SH-SY5Y (cell line): ENCODE results near the gene TMEM131.

Experiments
- GATA2 ChIP-seq: IDR thresholded peaks from 2 replicates; pipeline ENCODE4 v1.6.1; 2011; ENCODE audit warnings: mild to moderate bottlenecking, low read depth, low read length
- GATA3 ChIP-seq: IDR thresholded peaks from 2 replicates; pipeline ENCODE4 v1.6.1; 2011; ENCODE audit warnings: low read depth, mild to moderate bottlenecking, low read length, moderate library complexity

GRCh38 chr2:98015671-98016070 is 19.9 kb upstream of the TMEM131 start:
- TF ChIP-seq GATA2, result no peak
- no peak for TF ChIP-seq GATA3
